Stimulated activated CD4-positive, alpha-beta T cell treated with anti-CD3 and anti-CD28 coated beads, TNF-alpha, amount 100 ng/mL, for 24 hours (primary cell): Measurements from ENCODE around the gene TPCN1.
A peak's percentile ranks its signal among the peaks of the same experiment; 100 is the strongest.

ENCODE experiments used
- DNase-seq, 3 experiments: peaks; one replicate each; pipeline ENCODE4 v3.0.0-alpha.2; 2020; ENCODE audit warnings: low read depth in 3 of 3

TPCN1 gene

GRCh38 chr12:113334786-113335539 lies 113.7 kb downstream of the TPCN1 start, which contains the start of gene SLC8B1:
Gene SLC8B1, minus strand, starts transcription at chr12:113335109. Its CDS starts 2,231 bp downstream, at chr12:113332878.
- peak; percentile 82 to 86 (median 83) for DNase-seq

- DNase-seq, result no peak
These were observed 118.3 kb downstream of the TPCN1 start for GRCh38 chr12:113339540-113339939.

- no peak for DNase-seq
These were observed 118.8 kb downstream of the TPCN1 start for GRCh38 chr12:113340061-113340460.

- DNase-seq, result no peak
These were observed 120.3 kb downstream of the TPCN1 start for GRCh38 chr12:113341535-113341934.

- no peak for DNase-seq
These were observed 124.1 kb downstream of the TPCN1 start for GRCh38 chr12:113345318-113345717.

GRCh38 chr12:113346353-113346752 lies 125.1 kb downstream of the TPCN1 start:
- DNase-seq, result no peak

GRCh38 chr12:113347107-113347506 lies 125.8 kb downstream of the TPCN1 start:
- no peak for DNase-seq

GRCh38 chr12:113347892-113348291 lies 126.6 kb downstream of the TPCN1 start:
- no peak for DNase-seq
